ENCODE results near the gene SBNO1. TPM values are rescaled to one million over a fixed set of nuclear protein-coding genes. Genes with fewer than 3 reads are reported as not detected.

Gene SBNO1
- total RNA-seq, 2 donors from 2014 or later = 28.3 to 31.0 TPM

DNA sequence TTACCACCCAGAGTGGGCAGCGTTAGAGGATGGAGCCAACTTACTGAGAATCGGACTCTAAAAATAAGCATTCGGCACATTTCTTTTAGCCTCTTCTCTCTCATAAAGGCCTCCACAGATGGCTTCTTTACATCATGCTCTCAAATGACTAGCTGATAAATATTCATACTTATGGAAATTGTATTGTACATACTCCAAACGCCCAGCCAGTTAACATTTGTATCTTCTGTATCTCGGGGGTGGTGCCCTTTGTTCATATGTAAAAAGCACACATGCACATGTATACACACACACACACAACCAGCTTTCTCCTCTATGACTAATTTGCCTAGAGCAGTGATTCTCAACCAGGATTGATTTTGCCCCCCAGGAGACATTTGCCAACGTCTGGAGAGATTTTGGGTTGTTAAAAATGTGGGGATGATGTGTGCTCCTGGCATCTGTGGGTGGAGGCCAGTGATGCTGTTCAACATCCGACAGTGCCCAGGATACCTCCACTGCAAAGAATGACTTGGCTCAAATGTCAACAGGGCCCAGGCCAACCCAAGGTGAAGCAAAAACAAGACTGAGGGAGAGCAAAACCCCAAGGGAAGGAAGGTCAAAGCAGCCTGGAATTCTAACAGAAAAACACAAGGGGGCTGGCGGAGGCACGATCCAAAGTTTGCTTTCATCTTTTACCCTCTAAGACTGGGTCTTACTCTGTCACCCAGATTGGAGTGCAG is 77.8 kb downstream of the SBNO1 start:
- DNase-seq (no peak), ATAC-seq (no peak)
- intact Hi-C loops (cut with DNase I, micrococcal nuclease) = no loop called here

- ATAC-seq = no peak
- DNase-seq = no peak
- intact Hi-C loops (cut with DNase I, micrococcal nuclease) = no loop called here
These were observed 80.0 kb downstream of the SBNO1 start for GRCh38 chr12:123284669-123285068.

- intact Hi-C loops (cut with DNase I, micrococcal nuclease) = no loop called here
- DNase-seq (no peak), ATAC-seq (no peak)
These were observed 81.2 kb downstream of the SBNO1 start for GRCh38 chr12:123283461-123283860.

GRCh38 chr12:123282111-123282510 is 82.5 kb downstream of the SBNO1 start:
- ATAC-seq (no peak), DNase-seq (no peak)
- intact Hi-C loops (cut with DNase I, micrococcal nuclease) = no loop called here

DNA sequence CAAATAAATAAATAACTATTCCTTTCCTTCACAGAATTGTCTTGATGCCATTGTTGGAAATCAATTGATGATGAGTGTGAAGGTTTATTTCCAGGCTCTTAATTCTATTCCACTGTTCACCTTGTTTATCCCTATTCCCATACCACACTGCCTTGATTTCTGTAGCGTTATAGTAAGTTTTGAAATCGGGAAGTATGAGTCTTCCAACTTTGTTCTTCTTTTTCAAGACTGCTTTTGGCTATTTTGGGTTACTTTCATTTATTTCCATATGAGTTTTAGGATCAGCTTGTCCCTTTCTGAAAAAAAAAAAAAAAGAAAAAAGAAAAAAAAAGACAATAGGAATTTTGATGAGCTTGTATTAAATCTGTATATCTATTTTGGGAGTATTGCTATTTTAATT is 83.7 kb downstream of the SBNO1 start:
- DNase-seq (no peak), ATAC-seq (no peak)
- intact Hi-C loops (cut with DNase I, micrococcal nuclease) = no loop called here

DNA sequence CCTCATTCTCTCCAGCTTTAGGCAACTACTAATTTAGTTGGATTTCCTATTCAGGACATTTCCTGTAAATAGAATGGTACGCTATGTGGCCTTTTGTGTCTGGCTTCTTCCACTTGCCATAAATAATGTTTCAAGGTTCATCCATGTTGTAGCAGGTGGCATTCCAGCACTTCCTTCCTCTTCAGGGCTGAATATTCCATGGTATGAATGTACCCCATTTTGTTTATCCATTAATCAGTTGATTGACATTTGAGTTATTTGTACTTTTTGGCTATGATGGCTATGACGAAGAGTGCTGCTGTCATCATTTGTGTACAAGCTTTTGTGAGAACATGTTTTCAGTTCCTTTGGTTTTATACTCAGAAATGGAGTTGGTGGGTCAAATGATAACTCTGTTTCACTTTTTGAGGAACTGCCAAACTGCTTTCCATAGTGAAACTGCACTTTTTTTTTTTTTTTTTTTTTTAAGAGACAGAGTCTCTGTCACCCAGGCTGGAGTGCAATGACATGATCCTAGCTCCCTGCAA is 86.5 kb downstream of the SBNO1 start:
- intact Hi-C loops (cut with DNase I, micrococcal nuclease) = no loop called here
- no peak for ATAC-seq
- DNase-seq = no peak

DNA sequence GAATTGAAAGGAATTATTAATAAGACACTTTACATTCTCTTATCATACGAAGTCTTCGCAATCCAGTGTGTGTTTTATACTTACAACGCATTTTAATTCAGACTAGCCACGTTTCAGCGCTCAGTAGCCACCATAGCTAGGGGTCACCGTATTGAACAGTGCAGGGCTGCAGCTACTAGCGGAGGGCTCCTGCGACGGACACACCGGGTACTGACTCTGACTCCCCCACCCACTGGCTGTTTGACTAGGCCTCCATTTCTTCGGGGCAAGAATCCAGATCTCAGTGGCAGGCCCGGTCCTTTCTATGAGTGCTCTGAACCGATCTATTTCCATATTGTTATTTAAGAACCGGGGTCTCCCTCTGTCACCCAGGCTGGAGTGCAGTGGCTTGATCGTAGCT is 91.5 kb downstream of the SBNO1 start:
- intact Hi-C loops (cut with DNase I, micrococcal nuclease) = no loop called here
- ATAC-seq (no peak), DNase-seq (no peak)

GRCh38 chr12:123271001-123271668 is 93.5 kb downstream of the SBNO1 start:
- intact Hi-C loops (cut with DNase I, micrococcal nuclease) = no loop called here
- DNase-seq (peak; percentile 66 to 82), ATAC-seq (peak; percentile 77)

DNA sequence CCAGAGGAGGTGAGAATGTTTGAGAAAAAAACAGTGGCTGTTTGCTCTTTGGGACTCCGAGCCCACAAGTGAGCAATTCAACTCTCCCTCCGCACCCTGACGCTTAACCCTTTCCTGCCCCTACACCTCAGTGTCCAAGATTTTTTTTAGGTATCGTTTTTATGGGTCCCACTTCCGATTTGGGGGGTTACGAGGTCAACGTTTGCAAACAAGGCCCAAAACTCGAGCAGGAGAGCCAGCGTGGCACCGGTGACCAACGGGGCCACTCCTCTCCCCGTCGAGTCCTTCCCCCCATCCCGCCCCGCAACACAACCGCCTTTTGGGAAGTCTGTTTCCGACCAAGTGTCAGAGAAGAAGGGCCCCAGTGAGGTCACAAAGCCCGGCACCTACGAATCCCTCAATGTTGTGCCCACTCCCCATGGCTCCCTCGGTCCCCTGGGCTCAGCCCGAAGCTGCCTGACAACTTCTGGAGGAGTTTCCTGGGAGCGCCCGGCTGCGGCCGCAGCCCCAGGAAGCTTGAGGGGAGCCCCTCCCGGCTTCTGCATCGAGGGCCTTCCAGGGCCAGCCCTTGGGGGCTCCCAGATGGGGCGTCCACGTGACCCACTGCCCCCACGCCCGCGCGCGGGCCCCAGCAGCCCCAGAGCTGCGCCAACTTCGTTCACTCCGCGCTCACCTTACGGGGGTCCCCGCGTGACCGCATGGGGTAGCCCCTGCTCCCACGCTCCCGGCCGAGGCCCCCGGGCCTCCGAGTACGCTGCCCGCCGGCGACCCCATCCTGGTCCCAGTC is 94.2 kb downstream of the SBNO1 start:
- ATAC-seq (peak; percentile 24), DNase-seq (peak in 1 of 2 donors; percentile 39)
- intact Hi-C loops (cut with DNase I, micrococcal nuclease) = no loop called here

GRCh38 chr12:123269896-123270213 is 94.8 kb downstream of the SBNO1 start:
- ATAC-seq = peak; percentile 12

GRCh38 chr12:123269395-123269892 is 95.2 kb downstream of the SBNO1 start:
- DNase-seq (peak; percentile 61 to 71), ATAC-seq (peak; percentile 46)
- intact Hi-C loops (cut with DNase I, micrococcal nuclease) = no loop called here

More at GRCh38 chr12:123269896-123270213, 94.8 kb downstream of the SBNO1 start:
- DNase-seq = peak in 1 of 2 donors; percentile 28
- intact Hi-C loops (cut with DNase I, micrococcal nuclease) = no loop called here

DNA sequence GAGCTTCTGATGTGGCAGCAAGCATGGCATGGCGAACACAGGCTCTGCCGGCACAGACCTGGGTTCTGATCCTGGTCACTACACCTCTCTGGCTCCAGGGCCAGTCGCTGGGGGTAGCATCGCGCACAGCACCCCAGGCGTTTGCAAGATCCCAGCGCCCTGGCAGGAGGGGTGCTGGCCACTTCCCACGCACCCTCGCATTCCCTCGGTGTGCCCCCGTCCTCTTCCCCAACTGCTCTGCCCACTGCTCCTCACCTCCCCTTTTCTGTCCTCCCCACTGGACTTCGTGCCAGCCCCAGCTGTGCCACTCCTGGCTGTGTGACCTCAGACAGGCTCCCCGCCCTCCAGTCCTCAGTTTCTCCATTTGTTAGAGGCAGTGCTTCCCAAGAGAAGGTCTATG is 95.8 kb downstream of the SBNO1 start:
- intact Hi-C loops (cut with DNase I, micrococcal nuclease) = no loop called here
- DNase-seq (no peak), ATAC-seq (no peak)

DNA sequence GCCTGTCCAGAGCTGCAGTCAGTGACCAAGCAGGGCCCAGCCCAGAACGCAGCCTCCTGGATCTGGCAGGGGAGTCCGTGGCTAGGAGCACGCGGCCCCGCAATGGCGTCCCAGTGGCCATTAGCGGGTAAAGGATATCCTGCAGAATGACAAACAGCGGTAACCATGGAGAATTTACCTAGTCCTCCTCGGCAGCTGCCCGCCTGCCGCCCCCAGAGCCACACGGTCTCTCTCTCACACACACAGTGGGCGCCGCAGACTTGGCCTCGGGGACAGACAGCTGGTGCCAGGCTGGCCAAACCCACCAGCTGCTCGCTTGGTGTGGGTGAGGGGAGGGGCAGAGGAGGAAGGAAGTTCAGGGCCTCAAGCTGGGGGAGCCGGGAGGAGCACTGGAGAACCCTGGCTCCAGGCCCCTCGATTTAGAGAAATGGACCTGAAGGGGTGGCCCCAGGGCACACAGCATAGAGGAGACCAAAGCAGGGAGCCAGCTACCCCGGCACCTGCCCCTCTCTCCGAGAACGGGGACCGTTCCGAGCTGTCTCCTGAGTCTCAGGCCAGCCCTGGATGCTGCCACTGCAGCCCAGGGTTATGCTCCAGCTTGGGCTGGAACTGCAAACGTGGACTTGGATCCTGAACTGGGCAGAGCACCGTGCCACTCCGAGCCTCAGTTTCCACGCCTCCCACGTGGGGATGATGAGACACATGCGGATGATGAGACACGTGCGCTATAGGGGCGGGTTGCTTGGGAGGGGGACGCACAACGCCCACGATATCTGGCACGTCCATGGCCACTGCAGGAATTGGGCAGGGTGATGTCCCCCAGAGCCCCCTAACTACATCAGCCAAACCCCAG is 96.4 kb downstream of the SBNO1 start:
- intact Hi-C loops (cut with DNase I, micrococcal nuclease) = no loop called here
- DNase-seq (peak in 1 of 2 donors; percentile 37), ATAC-seq (no peak)

DNA sequence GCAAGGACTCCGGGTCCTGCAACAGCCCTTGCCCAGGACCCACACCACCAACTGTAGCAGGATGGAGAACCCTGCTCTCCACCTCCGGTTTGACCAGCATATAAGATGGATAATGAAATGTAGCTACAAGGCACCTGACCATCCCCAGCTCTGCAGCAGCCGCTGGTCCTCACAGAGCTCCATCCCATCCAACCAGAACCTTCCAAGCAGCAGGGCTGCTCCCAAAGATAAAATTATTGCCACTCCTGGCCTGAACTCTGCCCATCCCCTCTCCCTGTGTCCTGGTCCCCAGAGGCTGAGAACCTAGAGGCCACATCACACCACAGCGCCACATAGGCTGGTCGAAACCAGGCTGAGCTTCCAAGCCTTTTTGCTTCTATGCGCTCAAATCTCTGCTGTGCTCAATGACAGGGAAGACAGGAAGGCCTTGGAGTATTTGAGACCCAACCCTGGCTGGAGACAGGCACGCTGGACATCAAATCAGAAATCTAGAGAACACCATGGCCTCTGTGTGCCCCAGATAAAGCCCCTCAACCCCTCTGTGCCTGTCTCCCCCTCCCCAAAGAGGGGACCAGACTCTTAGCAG is 97.2 kb downstream of the SBNO1 start:
- intact Hi-C loops (cut with DNase I, micrococcal nuclease) = no loop called here
- DNase-seq = no peak
- no peak for ATAC-seq

GRCh38 chr12:123266679-123267277 is 97.9 kb downstream of the SBNO1 start:
- no peak for ATAC-seq
- intact Hi-C loops (cut with DNase I, micrococcal nuclease) = no loop called here

GRCh38 chr12:123265851-123266678 is 98.6 kb downstream of the SBNO1 start:
- DNase-seq (no peak), ATAC-seq (no peak)
- intact Hi-C loops (cut with DNase I, micrococcal nuclease) = no loop called here

More at GRCh38 chr12:123266679-123267277, 97.9 kb downstream of the SBNO1 start:
- DNase-seq = no peak

DNA sequence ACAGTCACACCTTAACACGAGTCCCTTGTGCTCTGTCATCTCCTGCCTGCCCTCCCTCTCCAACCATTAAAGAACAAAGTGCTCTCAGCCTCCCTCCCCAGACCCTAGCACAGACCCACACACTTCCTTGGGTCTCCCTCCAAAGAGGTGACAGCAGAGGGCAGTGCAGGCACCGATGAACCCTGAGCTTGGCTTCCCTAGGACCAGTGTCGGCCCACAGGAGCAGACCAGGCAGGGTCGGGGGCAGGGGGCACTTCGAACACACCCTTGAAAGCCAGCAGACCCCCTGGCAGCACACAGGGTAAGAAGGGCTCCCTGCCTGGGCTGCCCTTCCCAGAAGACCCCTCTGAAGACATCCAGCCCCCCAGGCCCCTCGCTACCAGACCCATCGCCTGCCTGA is 100.0 kb downstream of the SBNO1 start:
- DNase-seq (no peak), ATAC-seq (no peak)
- intact Hi-C loops (cut with DNase I, micrococcal nuclease) = no loop called here

Measured in left colon (tissue), 2 donors.